Sciatic nerve (tissue), 2 donors: ENCODE results near the gene IQGAP1. TPM values are rescaled to one million over a fixed set of nuclear protein-coding genes. Genes with fewer than 3 reads are reported as not detected.
"Not testable (repeated sequence)": the region's sequence is repeated elsewhere in the genome, so short reads cannot be mapped to it uniquely, and the experiment has no call there.

Experiments
- ATAC-seq: fragments of 200-7000 bp; cut with Tn5 transposase; one replicate; pipeline ENCODE4 v1.9.1; 2020; ENCODE audit warnings: mild to moderate bottlenecking, moderate library complexity
- DNase-seq: peaks from one replicate; pipeline ENCODE4 v3.0.0-alpha.2; 2020; ENCODE audit warnings: low spot score
- intact Hi-C: fragments of 100-400 bp; cut with DNase I; formaldehyde crosslinking; loops from one replicate; pipeline ENCODE4 v1.14.2; 2022
- total RNA-seq: library from RNA; stranded (reverse); fragmentation: NEBNext Ultra II Directional; extraction: Animal tissue kit (Norgen Biotek cat#: 25700); gene quantifications from one replicate; pipeline ENCODE4 v1.2.1, GENCODE V29; 2021
- donor health status: DM: no; HTN: no; CAD: no.
- donor health status: DM: no; HTN: no; CAD: no.

IQGAP1 gene
- total RNA-seq, 1 donor from 2014 or later: 202 TPM

GRCh38 chr15:90497912-90498311, 109.9 kb downstream of the IQGAP1 start:
- ATAC-seq (no peak), DNase-seq (no peak)
- intact Hi-C loops: no loop called here

GRCh38 chr15:90500171-90500570, 112.1 kb downstream of the IQGAP1 start:
- no peak for ATAC-seq
- intact Hi-C loops: no loop called here
- no peak for DNase-seq

DNA sequence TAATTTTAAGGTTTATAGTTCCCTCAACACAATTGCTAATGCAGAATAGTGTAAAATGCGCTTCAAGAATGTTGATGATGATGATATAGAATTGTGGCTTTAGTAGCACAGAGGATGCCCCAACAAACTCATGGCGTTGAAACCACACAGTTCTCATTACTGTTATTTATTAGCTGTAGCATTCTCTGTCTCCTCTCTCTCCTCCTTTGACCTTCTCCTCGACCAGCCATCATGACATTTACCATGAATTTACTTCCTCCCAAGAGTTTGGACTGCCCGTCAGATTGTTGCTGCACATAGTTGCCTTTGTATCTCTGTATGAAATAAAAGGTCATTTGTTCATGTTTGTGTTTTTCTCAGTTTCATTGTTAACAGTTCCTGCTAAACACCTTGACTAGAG, 113.9 kb downstream of the IQGAP1 start:
- ATAC-seq: no peak
- intact Hi-C loops: no loop called here
- DNase-seq: no peak

- ATAC-seq, intact Hi-C loops, DNase-seq: not testable (repeated sequence)
These were observed 122.7 kb downstream of the IQGAP1 start for GRCh38 chr15:90510781-90511180.

DNA sequence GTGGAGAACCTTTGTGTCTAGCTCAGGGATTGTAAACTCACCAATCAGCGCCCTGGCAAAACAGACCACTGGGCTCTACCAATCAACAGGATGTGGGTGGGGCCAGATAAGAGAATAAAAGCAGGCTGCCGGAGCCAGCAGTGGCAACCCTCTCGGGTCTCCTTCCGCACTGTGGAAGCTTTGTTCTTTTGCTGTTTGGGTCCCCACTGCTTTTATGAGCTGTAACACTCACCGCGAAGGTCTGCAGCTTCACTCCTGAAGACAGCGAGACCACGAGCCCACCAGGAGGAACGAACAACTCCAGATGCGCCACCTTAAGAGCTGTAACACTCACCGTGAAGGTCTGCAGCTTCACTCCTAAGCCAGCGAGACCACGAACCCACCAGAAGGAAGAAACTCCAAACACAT, 123.2 kb downstream of the IQGAP1 start:
- intact Hi-C loops, DNase-seq, ATAC-seq: not testable (repeated sequence)

DNA sequence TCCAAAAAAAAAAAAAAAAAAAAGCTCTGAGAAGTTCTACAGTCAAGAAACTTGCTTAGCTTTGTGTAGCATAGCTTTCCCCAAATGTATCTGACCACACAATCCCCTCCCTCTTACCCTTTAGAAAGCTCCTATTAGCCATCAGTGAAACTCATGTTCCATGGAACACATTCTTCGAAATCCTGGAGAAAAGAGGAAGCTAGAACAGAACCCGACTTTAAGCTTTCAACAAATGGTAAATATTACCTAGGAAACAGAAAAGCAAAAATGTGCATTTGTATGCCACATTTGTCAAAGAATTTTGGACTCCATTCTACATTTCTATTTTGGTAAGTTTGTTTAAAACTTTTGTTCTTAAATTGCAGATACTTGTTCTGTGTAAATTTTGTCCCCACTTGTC, 124.2 kb downstream of the IQGAP1 start:
- DNase-seq: no peak
- intact Hi-C loops: no loop called here
- ATAC-seq: no peak

GRCh38 chr15:90512981-90513380, 124.9 kb downstream of the IQGAP1 start:
- ATAC-seq: peak; percentile 39
- no peak for DNase-seq
- intact Hi-C loops: no loop called here

DNA sequence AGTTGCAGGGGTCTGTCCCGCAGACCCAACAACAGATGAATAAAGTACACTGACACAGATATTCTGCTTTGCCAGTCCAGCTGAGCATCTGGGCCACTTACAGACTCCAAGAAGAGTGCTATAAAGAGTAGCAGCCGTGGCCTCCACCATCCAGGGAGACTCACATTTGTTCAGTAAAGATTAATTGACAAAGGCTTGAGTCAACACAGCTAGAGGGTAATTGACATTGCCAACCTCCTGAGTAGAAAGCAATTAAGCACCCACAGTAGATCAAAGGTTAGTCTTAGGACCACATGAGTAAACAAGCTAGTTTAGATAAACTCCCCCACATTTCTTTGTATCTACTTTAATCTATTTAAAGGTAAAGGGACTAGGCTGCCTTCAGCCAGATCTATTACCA, 125.4 kb downstream of the IQGAP1 start:
- intact Hi-C loops: no loop called here
- no peak for ATAC-seq
- no peak for DNase-seq

DNA sequence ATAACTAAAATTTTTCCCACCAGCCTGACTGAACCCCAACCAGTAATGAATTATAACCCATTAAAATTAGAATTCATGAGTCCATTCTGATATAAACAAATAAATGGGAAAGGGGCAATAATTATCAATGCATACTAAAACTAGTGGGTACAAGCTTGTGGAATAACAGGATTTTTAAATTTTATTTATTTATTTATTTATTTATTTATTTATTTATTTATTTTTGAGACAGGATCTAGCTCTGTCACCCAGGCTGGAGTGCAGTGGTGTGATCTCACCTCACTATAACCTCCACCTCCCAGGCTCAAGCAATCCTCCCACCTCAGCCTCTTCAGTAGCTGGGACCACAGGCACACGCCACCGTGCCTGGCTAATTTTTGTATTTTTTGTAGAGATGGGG, 125.9 kb downstream of the IQGAP1 start:
- ATAC-seq, intact Hi-C loops: not testable (repeated sequence)

DNA sequence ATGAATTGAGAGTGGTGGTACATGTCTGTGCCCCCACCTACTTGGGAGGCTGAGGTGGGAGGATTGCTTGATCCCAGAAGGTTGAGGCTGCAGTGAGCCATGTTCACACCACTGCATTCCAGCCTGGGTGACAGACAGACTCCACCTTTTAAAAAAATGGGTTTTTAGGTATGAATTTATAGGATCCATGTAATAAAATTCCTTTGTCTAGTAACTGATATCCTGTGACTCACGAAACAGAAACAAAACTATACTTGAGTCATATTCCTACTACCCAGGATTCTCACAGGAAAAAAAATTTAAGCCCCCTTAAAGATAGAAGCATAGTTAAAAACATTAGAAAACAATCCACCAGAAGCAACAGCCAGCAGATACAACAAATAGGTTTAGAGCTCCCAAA, 131.6 kb downstream of the IQGAP1 start:
- DNase-seq (no peak), ATAC-seq (no peak)
- intact Hi-C loops: no loop called here

More for the DNA sequence above, 125.9 kb downstream of the IQGAP1 start:
- DNase-seq: not testable (repeated sequence)

DNA sequence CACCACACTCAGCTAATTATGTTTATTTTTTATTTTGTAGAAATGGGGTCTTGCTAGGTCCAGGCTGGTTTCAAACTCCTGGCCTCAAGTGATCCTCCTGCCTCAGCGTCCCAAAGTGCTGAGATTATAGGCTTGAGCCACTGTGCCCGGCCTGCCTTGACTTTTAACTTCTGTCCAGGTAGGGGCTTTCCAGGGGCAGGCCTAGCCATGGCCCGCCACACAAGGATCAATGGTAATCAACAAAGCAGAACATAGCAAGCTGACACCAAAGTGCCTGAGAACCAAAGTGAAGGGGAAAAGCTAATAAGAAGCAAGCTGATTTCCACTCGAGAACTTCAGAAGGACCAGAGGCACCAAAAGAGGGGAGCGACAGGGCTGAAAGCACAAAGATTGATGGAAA, 132.3 kb downstream of the IQGAP1 start:
- ATAC-seq: no peak
- intact Hi-C loops: no loop called here

DNA sequence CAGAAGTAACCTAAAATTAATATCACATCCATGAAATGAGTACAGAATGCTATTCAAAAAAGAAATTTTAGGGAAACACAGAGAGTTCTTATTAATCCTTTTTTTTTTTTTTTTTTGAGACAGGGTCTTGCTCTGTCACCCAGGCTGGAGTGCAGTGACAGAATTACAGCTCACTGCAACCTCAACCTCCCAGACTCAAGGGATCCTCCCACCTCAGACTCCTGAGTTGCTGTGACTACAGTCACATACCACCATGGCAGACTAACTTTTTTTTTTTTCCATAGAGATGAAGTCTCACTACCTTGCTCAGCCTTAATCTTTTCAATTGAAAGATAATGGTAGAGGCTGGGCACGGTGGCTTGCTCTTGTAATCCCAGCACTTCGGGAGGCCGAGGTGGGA, 135.3 kb downstream of the IQGAP1 start:
- ATAC-seq: no peak
- intact Hi-C loops: no loop called here
- DNase-seq: no peak

More for the DNA sequence above, 132.3 kb downstream of the IQGAP1 start:
- no peak for DNase-seq

DNA sequence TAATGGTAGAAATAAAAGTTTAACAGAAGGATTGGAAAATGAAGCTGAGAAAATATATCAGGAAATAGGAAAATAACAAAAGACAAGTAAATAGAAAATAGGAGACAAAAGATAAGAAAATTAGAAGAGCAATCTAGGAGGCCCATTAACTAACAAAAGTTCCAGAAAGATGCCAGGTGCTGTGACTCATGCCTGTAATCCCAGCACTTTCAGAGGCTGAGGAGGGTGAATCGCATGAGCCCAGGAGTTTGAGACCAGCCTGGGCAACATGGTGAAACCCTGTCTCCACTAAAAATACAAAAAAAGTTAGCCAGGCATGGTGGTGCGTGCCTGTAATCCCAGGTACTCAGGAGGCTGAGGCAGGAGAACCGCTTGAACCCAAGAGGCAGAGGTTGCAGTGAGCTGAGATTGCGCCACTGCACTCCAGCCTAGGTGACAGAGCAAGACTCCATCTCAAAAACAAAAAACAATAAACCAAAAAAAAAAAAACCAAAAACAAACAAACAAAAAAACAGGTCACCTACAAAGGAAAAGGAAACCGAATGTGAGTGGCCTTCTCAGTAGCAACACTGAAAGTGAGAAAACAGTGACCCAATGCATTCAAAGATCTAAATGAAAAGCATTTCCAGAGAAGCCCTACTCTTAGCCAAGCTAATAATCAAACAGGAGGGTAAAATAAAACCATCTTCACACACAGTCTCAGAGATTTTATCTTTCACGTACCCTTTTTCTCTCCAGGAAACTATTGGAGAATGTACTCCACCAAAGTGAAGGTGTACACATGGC, 136.2 kb downstream of the IQGAP1 start:
- intact Hi-C loops, DNase-seq, ATAC-seq: not testable (repeated sequence)

DNA sequence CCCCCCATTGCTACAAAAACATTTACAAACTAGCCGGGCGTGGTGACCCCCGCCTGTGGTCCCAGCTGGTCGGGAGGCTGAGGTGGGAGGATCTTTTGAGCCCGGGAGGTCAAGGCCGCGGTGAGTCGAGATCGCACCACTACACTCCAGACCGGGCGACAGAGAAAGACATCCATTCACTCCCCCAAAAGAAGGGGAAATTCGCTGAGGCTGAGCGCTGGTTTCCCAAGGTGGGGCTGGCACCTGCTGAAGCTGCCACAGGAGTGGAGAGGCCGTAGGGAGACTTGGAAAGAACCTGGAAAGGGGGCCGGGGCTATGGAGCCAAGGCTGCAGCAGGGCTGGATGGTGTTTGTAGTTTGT, 140.9 kb downstream of the IQGAP1 start:
- ATAC-seq (no peak), DNase-seq (no peak)
- intact Hi-C loops: no loop called here

GRCh38 chr15:90529371-90530249, 141.6 kb downstream of the IQGAP1 start, which contains the start of gene CRTC3:
TSS of gene CRTC3 (plus strand) at chr15:90529923. CDS start at chr15:90530072, 149 bp downstream.
- intact Hi-C loops: no loop called here
- peak; percentile 87 for ATAC-seq
- peak; percentile 78 for DNase-seq

DNA sequence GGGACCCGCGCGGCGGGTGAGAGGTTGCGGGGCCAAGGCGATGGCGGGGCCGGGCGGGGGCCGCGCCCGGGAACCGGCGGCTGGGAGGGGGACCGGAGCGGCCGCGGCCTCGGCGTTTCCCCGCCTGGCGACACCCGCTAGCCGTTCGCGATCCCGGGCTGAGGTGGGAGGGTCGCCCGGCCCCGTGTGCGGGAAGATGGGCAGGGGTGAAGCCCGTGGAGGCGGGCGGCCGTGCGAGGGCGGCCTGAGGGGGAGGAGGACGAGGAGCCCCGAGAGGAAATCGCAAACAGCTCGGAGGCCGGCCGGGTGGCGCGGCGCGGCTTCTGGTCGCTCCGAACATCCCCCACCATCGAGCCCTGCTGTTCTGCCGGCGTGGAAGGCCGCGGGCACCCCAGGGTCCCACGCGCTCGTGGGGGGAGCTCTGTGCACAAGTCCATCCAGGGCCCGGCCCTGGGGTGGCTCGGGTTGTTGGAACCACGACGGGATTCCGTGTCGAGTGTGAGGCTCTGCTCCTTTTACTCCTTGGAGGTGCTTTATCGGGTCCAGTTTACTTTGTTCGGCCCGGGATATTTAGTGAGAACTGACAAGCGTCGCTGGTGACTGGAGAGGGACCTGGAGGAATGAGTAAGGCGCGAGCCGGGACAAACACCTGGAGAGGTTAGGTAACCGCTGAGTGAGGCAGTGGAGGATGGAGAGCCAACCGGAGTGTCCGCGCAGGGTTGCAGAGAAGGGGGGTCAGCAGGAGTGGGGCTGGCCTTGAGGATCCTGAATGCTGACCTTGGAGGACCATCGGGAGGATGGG, 142.4 kb downstream of the IQGAP1 start:
- intact Hi-C loops: no loop called here
- ATAC-seq (peak; percentile 56), DNase-seq (peak; percentile 72)

GRCh38 chr15:90531147-90531546, 143.1 kb downstream of the IQGAP1 start:
- no peak for DNase-seq
- ATAC-seq: no peak
- intact Hi-C loops: no loop called here

GRCh38 chr15:90535254-90535653, 147.2 kb downstream of the IQGAP1 start:
- intact Hi-C loops: no loop called here
- ATAC-seq (no peak), DNase-seq (no peak)

DNA sequence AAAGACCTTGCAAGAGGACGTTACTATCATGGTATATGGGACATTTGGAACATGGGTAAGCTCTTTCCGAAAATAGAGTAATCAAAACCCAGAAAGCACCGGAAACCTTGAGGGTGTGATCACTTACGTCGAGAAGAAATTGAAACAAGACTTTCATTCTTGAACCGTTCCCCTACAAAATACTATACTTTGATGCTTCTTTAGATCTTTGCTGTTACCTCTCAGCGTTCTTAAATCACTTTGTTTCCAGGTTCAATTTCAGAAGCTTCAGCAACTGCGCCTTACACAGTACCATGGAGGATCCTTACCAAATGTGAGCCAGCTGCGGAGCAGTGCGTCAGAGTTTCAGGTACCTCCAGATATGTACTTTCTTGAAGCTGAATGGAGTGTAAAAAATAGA, 151.7 kb downstream of the IQGAP1 start:
- no peak for DNase-seq
- intact Hi-C loops: no loop called here
- no peak for ATAC-seq
